Measurements from ENCODE around the gene NTN1. TPM values are rescaled to one million over a fixed set of nuclear protein-coding genes. Genes with fewer than 3 reads are reported as not detected.
"Not testable (repeated sequence)": the region's sequence is repeated elsewhere in the genome, so short reads cannot be mapped to it uniquely, and the experiment has no call there.

NTN1 gene
- total RNA-seq, 2 donors from 2014 or later: 0.10 to 0.20 TPM

DNA sequence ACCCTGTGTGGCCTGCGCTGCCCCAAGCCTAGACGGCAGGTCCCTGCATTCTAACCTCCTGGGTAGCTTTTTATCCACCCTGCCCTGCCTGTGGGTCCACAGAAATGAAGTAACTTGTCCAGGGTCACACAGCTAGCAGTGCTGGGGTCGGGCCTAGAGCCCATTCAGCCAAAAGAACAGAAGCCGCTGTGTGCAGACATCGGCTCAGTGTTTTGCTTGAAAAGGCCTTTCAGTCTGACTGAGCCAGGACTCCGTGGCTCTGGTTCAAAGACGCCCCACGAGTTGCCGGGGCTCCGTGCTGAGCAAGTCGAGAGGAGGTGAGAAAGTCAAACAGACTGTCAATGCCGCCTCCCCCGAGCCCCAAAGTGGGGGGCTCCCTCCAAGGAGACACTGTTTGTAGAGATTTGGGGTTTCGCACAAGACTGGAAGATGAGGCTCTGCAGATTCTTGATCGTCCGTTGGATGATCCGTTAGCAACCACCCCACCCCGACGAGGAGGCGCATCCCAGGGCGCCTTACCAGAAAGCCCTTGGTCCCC lies 226.2 kb downstream of the NTN1 start:
- H3K27ac Mint-ChIP-seq: no peak overlapping the region
- DNase-seq (ENCODE audit: low spot score) (no peak), ATAC-seq (no peak)
- no peak overlapping the region for H3K4me3 Mint-ChIP-seq
- H3K27me3 Mint-ChIP-seq: no peaks in the 10 kb centered on the region
- H3K4me1 Mint-ChIP-seq (ENCODE audit: low read depth in 2 of 2): no peaks in the 10 kb centered on the region
- H3K36me3 Mint-ChIP-seq: no peaks in the 10 kb centered on the region
- H3K9me3 Mint-ChIP-seq: no peaks in the 10 kb centered on the region

DNA sequence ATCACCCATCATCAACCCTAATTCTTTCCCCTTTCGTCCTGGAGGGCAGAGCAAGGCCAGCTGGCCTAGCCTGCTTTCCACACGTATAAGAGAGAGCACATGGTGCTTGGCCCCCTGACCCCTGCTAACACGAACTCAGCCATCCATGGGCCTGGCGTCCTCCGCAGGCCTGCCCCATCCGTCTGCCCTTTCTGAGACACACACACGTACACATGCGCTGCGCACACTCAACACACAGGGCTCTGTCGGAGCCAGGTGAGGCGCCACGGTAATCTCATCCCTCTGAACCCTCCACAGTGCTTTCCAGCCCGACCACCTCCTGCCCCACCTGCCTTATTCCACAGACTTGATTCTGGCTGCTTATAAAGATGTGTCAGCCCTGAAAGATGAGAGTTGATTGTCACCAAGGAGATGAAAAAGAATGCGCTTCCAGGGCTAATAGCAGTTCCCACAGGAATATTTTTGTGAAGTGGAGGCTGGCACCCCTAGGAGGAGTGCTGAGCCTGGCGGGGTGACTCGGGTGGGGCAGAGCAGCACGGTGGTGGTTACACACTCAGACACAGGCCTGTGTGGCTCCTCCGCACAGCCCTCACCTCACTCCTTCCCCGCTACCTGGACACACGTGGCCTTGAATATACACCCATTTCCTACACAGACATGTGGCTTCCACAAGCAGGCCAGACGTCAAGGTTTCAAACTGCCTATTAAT lies 228.1 kb downstream of the NTN1 start:
- H3K9me3 Mint-ChIP-seq: no peaks in the 10 kb centered on the region
- no peak for DNase-seq (ENCODE audit: low spot score)
- H3K36me3 Mint-ChIP-seq: no peaks in the 10 kb centered on the region
- no peak overlapping the region for H3K4me3 Mint-ChIP-seq
- no peak overlapping the region for H3K27ac Mint-ChIP-seq
- H3K27me3 Mint-ChIP-seq: no peaks in the 10 kb centered on the region
- peaks cover 0 to 10% of the 10 kb centered on the region in 2 donors for H3K4me1 Mint-ChIP-seq (ENCODE audit: low read depth in 2 of 2)
- ATAC-seq: no peak

DNA sequence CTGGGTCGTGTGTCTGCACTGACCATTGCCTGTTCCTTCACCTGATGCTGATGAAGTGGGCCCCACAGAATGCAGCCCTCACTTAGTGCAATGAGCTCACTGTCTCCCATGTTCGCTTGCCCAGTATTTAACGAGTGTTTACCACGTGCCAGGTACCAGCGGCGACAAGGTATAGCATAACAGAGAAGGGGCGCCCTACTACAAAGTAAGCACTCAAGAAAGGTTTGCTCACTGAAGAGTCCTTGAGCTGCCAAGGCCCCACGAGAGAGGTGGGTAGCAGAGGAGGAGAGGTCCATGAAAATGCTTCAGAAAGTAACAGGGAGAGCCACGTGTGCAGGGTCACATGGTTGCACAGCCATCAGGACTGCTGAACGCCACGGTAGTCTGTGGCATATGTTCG lies 230.0 kb downstream of the NTN1 start:
- DNase-seq (ENCODE audit: low spot score): no peak
- no peak overlapping the region for H3K27ac Mint-ChIP-seq
- no peak for ATAC-seq
- H3K9me3 Mint-ChIP-seq: no peaks in the 10 kb centered on the region
- peaks cover 0 to 10% of the 10 kb centered on the region in 2 donors for H3K4me1 Mint-ChIP-seq (ENCODE audit: low read depth in 2 of 2)
- no peak overlapping the region for H3K4me3 Mint-ChIP-seq
- H3K27me3 Mint-ChIP-seq: no peaks in the 10 kb centered on the region
- no peaks in the 10 kb centered on the region for H3K36me3 Mint-ChIP-seq

DNA sequence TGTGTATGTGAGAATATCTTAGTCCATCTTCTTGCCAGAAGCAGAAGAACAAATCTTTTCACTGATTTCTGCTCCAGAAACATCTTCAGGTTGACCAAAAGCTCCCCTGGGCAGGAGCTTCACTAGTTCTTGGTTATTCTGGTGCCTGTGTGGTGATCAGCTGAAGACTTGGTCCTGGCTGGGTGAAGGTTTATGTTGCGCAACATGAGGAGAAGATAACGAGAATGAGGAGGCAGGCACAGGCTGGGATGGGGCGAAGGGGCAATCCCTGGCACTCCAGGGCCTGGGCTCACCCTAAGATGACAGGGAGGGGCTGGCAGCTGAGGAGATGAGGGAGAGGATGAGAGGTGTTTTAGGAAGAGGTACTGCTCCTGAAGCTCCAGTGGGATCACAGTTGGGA lies 232.0 kb downstream of the NTN1 start:
- DNase-seq (ENCODE audit: low spot score) (no peak), ATAC-seq (no peak)
- no peak overlapping the region for H3K4me3 Mint-ChIP-seq
- no peaks in the 10 kb centered on the region for H3K36me3 Mint-ChIP-seq
- H3K27ac Mint-ChIP-seq: peak overlapping the region in 1 of 2 donors; percentile 47
- H3K4me1 Mint-ChIP-seq (ENCODE audit: low read depth in 2 of 2): peaks cover 0 to 20% of the 10 kb centered on the region in 2 donors
- H3K27me3 Mint-ChIP-seq: no peaks in the 10 kb centered on the region
- H3K9me3 Mint-ChIP-seq: no peaks in the 10 kb centered on the region

DNA sequence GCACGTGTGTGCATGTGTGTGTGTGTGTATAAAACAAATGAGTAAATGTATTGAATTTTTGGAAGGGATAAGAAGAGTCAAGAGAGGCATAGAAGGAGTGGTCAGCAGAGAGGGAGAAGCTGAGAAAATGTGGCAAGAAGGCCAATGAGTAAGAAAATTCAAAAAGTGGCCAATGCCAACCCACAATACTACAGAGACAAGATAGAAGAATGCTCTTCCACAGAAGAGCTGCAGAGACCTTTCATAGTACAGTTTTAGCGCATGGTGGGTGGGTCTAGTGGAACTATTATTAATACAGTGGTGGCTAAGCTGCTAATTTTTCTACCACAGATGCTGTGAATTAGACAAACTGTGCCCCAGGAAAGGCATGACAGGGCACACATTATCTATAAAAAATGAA lies 233.5 kb downstream of the NTN1 start:
- H3K27ac Mint-ChIP-seq: no peak overlapping the region
- H3K4me3 Mint-ChIP-seq: no peak overlapping the region
- no peaks in the 10 kb centered on the region for H3K36me3 Mint-ChIP-seq
- no peak for DNase-seq (ENCODE audit: low spot score)
- no peaks in the 10 kb centered on the region for H3K9me3 Mint-ChIP-seq
- H3K4me1 Mint-ChIP-seq (ENCODE audit: low read depth in 2 of 2): peaks cover 0 to 20% of the 10 kb centered on the region in 2 donors
- no peak for ATAC-seq
- no peaks in the 10 kb centered on the region for H3K27me3 Mint-ChIP-seq

DNA sequence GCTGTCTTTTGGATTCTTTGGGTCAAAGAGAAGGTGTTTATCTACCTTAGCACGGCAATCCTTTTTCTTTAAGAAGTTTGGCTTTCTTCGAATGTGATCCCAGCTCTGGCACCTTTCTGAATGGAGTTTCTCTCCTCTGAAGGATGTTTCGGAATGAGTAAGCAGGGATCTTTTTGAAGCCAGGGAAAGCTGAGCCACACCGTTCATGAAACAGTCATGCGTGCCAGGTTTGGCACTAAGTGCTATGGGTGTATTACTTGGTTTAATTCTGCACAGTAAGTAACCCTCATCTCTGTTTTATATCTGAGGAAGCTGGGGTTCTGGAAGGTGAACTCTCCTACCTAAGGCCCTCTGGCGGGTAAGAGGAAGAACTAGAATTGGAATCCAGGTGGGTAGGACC lies 234.5 kb downstream of the NTN1 start:
- no peak for ATAC-seq
- H3K9me3 Mint-ChIP-seq: no peaks in the 10 kb centered on the region
- H3K4me3 Mint-ChIP-seq: no peak overlapping the region
- no peaks in the 10 kb centered on the region for H3K27me3 Mint-ChIP-seq
- DNase-seq (ENCODE audit: low spot score): no peak
- no peak overlapping the region for H3K27ac Mint-ChIP-seq
- no peaks in the 10 kb centered on the region for H3K36me3 Mint-ChIP-seq
- H3K4me1 Mint-ChIP-seq (ENCODE audit: low read depth in 2 of 2): peaks cover 0 to 20% of the 10 kb centered on the region in 2 donors

DNA sequence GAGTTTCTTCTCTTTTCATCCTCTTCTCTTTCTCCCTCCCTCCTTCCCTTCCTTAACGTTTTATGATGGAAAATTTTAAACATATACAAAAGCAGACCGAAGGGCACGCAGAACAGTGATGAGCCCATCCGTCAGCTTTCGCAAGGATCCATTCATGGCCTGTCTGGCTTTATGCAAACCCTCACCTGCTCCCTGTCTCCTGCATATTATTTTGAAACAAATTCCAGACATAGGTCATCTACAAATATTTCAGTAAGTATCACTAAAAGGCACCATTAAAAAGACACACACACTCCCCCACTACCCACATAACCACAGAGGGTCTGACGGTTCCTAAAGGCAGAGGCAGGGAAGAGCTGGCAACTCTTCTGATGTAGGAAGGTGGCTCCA lies 235.0 kb downstream of the NTN1 start:
- ATAC-seq (no peak), DNase-seq (ENCODE audit: low spot score) (no peak)
- peaks cover 0 to 20% of the 10 kb centered on the region in 2 donors for H3K4me1 Mint-ChIP-seq (ENCODE audit: low read depth in 2 of 2)
- no peak overlapping the region for H3K4me3 Mint-ChIP-seq
- no peaks in the 10 kb centered on the region for H3K27me3 Mint-ChIP-seq
- H3K9me3 Mint-ChIP-seq: no peaks in the 10 kb centered on the region
- H3K36me3 Mint-ChIP-seq: no peaks in the 10 kb centered on the region
- H3K27ac Mint-ChIP-seq: no peak overlapping the region

DNA sequence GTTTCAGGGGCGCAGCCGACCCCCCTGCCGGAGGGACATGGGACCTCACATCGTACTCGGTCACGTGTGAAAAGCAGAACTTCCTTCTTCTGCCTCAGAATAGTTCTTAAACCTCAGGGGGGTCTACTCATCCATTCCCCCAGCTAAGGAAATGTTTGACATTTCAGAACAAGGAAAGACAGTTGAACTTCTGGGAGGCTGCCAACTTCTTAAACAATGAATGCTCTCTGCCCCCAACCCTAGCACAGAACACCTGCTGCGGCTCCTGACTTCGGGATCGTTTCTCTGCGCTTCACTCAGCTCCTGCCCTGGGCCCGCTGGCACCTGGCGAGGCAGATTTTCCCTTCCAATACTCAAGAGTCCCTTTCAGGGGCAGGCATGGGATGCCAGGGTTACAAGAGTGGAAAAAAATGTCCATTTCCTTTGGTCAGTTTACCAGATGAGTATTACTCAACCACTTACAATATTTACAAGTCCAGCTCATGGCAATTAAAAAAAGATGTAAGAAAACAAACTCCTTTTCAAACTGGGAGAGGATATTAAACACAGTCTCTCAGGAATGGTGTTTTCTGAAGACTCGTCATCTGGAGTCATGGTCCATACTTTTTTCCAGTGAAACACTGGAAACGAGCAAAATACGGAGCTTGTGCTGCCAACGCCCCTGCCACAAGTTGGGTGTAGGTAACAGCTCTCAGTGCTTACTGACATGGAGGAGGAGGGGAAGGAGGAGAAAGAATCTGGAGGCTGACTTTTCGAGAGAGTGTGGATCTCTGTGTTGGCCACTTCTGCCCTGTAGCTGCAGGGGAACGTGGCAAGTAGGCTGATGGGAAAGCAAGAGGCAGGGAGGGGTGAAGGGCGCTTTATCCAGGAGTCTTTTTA lies 235.7 kb downstream of the NTN1 start:
- H3K4me1 Mint-ChIP-seq (ENCODE audit: low read depth in 2 of 2): peaks cover 0 to 20% of the 10 kb centered on the region in 2 donors
- H3K4me3 Mint-ChIP-seq: no peak overlapping the region
- H3K9me3 Mint-ChIP-seq: no peaks in the 10 kb centered on the region
- no peaks in the 10 kb centered on the region for H3K27me3 Mint-ChIP-seq
- no peaks in the 10 kb centered on the region for H3K36me3 Mint-ChIP-seq
- DNase-seq (ENCODE audit: low spot score) (no peak), ATAC-seq (no peak)
- H3K27ac Mint-ChIP-seq: peak overlapping the region in 1 of 2 donors; percentile 35

DNA sequence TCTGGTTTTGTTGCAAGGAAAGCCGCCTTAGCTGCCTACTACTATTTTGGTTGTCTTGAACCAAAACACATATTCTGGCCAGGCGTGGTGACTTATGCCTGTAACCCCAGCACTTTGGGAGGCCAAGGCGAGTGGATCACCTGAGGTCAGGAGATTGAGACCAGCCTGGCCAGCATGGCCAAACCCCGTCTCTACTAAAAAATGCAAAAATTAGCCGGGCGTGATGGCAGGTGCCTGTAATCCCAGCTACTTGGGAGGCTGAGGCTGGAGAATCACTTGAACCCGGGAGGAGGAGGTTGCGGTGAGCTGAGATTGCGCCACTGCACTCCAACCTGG lies 236.3 kb downstream of the NTN1 start:
- H3K9me3 Mint-ChIP-seq; ATAC-seq; DNase-seq (ENCODE audit: low spot score); H3K36me3 Mint-ChIP-seq; H3K4me3 Mint-ChIP-seq; H3K27me3 Mint-ChIP-seq: not testable (repeated sequence)
- H3K27ac Mint-ChIP-seq: peak overlapping the region in 1 of 2 donors; percentile 35
- H3K4me1 Mint-ChIP-seq (ENCODE audit: low read depth in 2 of 2): peaks cover 0 to 19% of the 10 kb centered on the region in 2 donors

DNA sequence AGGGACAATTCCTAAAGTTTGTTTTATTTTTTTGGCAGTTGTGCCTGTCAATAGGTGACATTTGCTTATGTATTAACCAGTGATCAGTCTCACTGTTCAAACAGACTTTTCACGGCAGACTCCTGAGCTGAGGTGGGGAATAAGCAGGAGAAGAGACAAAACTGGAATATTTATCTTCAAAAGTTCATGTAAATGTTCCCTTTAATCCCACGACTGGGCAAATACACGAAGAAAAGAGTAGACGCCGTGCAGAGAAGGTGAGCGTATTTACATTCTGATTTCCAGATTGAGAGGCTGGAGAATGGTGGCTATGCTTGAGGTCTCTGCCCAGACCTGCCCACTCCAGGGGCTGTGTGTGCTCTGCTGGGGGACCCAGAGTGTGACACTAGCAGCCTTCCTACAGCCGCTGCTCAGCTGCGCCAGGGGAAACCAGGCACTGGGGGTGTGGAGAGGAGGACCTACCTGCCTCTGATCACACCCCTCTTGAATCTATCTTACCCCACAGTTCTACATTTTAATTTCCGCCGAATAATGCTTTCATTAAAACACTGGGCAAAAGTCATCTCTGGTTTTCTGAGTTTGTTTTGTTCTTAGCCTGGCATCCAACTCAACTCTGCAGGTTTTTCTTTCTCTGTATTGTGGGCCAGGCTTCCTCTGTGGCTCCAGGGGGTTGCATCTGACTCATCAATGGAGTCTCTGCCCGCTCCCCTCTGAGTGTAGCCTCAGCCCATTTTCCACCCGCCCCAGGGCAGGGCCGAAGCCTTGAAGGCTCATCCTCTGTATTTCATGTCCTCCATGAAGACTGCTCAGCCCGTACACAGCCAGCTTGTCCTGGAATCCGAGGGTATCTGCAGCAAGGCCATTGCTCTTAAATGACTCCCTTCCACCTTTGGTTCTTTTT lies 237.1 kb downstream of the NTN1 start:
- Mint-ChIP-seq H3K36me3 (no peaks in the 10 kb centered on the region), H3K27ac (peak overlapping the region in 1 of 2 donors; percentile 35), H3K27me3 (no peaks in the 10 kb centered on the region), H3K4me1 (ENCODE audit: low read depth in 2 of 2) (peaks cover 0 to 11% of the 10 kb centered on the region in 2 donors), H3K4me3 (no peak overlapping the region), H3K9me3 (no peaks in the 10 kb centered on the region)
- ATAC-seq: no peak
- no peak for DNase-seq (ENCODE audit: low spot score)

DNA sequence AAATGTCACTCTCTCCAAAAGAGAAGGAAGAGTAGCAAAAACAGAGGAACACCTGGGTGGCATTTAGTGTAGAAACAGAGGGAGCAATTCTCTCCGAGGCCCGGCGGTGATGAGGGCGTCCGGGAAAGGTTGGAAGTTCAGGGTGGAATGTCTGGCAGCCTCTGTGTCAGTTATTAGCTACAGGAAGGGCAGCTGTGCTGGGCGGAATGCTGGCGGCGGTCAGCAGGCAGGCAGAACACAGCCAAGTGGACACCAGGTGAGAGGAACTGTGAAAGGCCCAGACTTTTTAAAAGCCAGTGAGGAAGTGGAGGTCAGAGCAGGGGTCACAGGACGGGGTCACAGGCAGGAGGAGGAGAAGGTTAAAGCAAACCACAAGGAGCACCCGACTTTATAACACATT lies 238.1 kb downstream of the NTN1 start:
- Mint-ChIP-seq H3K9me3 (no peaks in the 10 kb centered on the region), H3K4me1 (ENCODE audit: low read depth in 2 of 2) (peaks cover 0 to 10% of the 10 kb centered on the region in 2 donors), H3K27ac (no peak overlapping the region), H3K4me3 (no peak overlapping the region), H3K27me3 (no peaks in the 10 kb centered on the region), H3K36me3 (no peaks in the 10 kb centered on the region)
- no peak for ATAC-seq
- no peak for DNase-seq (ENCODE audit: low spot score)

DNA sequence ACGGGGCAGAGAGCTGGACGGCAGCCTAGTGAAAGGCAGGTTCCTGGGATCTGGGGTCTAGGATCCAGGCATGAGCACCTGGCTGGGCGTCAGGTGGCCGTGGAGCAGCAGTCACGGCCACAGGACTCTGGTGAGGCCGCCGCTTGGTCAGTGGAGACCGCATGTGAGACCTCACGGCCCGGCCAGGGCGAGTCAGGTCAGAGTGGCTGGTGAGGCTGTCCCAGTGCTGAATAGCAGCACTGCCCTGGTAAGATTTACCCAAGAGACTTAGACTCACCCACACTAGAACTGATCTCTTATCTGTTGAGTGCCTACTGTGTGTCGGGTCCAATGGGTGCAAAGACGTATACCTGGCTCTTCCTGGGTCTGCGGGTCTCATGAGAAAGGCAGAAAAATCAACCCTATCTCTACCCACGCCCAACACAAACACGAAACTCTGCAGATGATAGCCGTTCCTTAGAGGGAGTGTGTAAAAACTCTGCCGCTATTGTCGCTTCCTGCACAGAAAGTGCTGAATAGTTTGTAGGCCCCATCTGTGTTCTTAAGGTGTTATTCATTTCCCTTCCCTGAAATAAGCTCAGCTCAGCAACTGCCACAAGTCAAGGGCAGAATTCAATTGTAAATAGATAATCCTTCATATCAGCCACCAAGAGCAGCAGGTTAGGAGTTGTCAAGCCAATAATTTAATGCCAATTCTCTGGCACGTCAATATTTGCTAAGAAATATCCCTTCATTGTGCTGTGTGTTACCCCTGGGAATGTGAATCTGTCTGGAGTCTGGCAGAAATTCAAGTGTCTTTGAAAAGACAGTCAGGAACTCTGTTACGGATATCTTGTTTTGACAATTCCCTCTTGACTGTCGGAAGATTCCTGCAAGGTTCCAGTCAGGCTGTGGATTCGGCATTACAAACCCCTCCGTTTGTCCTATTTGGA lies 240.0 kb downstream of the NTN1 start:
- ATAC-seq: no peak
- Mint-ChIP-seq H3K4me3 (no peak overlapping the region), H3K27ac (peak overlapping the region in 1 of 2 donors; percentile 38), H3K36me3 (no peaks in the 10 kb centered on the region), H3K4me1 (ENCODE audit: low read depth in 2 of 2) (peaks cover 0 to 11% of the 10 kb centered on the region in 2 donors), H3K27me3 (no peaks in the 10 kb centered on the region), H3K9me3 (no peaks in the 10 kb centered on the region)
- no peak for DNase-seq (ENCODE audit: low spot score)

All from natural killer cell treated with Interleukin-12 subunit alpha and Interleukin-12 subunit beta and Interleukin-15 and Interleukin-18, amount 100 ng/mL, for 72 hours (primary cell).